SH-SY5Y (cell line): ENCODE measurements around the gene KANSL1.

ENCODE experiments used
- GATA2 ChIP-seq: IDR thresholded peaks from 2 replicates; pipeline ENCODE4 v1.6.1; 2011; ENCODE audit warnings: mild to moderate bottlenecking, low read depth, low read length
- GATA3 ChIP-seq: IDR thresholded peaks from 2 replicates; pipeline ENCODE4 v1.6.1; 2011; ENCODE audit warnings: low read depth, mild to moderate bottlenecking, low read length, moderate library complexity

DNA sequence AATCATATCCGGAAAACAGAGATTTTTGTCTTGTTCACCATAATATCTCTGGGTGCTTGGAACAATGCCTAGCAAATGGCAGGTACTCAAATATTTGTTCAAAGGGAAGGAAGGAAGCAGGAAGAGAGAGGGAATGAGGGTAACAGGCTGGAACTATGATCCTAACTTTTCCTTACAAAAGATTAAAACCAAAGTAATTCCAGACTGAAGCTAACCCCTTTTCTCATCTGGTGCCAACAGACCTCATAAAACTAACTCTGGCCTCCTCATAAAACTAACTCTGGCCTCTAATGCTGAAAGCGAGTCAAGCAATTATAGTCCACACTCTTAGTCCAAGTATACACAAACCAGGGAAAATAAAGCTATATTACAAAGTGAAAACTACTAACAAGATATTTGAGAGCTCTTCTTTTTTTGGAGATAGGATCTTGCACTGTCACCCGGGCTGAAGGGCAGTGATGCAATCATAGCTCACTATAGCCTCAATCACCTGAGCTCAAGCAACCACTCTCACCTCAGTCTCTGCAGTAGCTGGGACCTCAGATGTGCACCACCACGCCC lies 84.6 kb downstream of the KANSL1 start:
- TF ChIP-seq GATA3: no peak
- no peak for TF ChIP-seq GATA2
